Hematopoietic multipotent progenitor cell (in vitro differentiated cells): ENCODE data around the gene PLCG1. TPM values are rescaled to one million over a fixed set of nuclear protein-coding genes. Genes with fewer than 3 reads are reported as not detected.
"Not testable (repeated sequence)": the region's sequence is repeated elsewhere in the genome, so short reads cannot be mapped to it uniquely, and the experiment has no call there.

Experiments
- DNase-seq, 3 donors: peaks; one replicate each; pipeline ENCODE4 v3.0.0-alpha.2; 2011 to 2015; ENCODE audit warnings: low read depth in 2 of 3, low spot score in 2 of 3
- total RNA-seq: library from RNA; depleted of rRNA; stranded (reverse); fragments of >200 nt; gene quantifications from one replicate; pipeline ENCODE4 v1.2.3, GENCODE V29; 2012

The PLCG1 gene
- total RNA-seq, result 16.4 TPM

DNA sequence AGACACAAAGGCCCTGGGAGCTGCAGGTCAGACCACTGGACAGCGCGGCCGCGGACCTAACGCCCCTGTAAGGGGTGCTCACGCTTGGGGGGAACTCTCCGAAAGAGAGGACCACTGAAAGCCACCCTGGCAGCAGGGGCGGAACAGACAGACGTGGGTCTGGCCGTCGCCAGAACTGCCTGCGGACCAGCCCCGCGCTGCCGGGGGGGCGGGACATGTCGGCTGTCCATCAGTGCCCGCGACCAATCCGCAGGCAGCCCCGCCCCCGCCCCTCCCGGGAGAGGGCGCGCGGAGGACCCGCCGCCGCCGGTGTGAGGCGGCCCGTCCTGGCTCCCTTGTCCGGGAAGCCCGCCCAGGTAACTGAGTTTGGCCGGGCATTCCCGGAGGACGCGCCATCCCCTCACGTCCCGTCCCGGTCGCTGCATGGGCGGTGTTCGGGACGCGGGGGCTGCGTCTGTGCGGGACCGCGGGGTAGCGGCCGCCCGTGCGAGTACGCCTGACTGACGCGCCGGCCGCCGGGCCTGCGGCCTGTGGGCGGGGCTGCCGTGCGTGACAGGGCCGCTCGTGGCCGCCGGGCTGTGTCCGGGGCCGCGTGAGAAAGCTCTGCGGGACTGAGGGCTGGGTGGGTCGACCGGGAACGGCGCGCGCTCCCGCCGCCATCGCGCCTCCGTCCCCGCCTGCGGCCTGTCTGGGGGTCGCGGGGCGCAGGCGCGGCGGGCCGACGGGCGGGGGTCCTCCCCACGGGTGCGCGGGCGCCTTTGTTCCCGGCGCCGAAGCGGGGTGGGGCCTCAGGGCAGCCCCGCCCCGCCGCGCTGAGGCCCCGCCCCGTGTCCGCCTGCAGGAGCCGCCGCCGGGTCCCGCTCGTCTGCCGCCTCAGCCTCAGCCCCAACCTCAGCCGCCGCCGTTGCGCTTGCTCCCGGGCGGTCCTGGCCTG lies at the start of gene PLCG1:
PLCG1 (plus strand) TSS at position 864 of the 934 bp plus-strand sequence. CDS start 99 bp downstream, outside the sequence.
- peak; percentile 65 to 73 (median 72) for DNase-seq

DNA sequence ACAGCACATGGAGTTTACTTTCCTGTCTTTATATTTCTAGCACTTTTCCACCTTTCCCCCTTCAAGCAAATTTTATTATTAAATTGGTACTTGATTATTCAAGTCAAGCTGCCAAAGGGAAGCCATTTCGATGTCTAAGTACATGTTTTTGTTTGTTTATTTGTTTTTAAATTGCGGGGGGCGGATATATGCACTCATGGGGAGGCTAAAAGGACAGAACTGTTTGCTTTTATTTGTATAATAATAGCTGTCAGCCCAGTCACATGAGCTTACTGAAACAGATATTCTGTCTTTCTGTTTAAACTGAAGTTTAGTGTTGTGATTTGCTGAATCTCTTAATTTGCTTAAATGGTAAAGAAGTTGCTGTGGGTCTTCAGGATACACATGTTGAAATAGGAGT lies 49.6 kb upstream of the PLCG1 start:
- DNase-seq, result no peak

DNA sequence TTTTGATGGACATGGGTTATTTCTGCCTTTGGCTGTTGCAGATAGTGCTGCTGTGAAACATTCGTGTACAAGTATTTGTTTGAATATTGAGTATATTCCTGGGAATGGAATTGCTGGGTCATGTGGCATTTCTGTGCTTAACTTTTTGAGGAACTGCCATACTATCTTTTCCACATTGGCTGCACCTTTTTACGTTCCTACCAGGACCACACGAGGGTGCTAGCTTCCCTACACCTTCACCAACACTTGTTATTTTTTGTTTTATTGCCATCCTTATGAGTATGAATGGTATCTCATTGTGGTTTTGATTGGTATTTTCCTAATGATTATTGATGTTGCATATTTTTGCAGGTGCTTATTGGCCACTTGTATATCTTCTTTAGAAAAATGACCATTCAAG lies 47.8 kb upstream of the PLCG1 start:
- DNase-seq, result no peak

DNA sequence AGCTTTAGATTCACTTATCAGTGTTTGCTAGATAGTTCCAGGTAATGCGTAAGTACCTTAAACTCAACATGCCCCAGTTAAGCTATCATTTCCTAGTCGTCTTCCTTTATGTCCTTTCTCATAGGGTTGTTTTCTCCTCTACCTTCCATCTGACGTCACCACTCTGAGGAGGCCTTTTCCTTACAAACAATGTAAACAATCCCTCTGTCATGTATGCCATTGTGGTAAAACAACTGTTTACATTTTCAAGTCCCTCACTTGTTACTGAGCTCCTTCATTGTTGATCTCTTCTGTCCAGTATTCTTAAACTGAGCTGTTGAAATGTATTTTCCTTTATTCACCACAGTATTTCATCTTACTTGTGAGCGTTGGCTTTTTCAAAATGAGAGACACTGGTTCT lies 45.4 kb upstream of the PLCG1 start:
- no peak for DNase-seq

DNA sequence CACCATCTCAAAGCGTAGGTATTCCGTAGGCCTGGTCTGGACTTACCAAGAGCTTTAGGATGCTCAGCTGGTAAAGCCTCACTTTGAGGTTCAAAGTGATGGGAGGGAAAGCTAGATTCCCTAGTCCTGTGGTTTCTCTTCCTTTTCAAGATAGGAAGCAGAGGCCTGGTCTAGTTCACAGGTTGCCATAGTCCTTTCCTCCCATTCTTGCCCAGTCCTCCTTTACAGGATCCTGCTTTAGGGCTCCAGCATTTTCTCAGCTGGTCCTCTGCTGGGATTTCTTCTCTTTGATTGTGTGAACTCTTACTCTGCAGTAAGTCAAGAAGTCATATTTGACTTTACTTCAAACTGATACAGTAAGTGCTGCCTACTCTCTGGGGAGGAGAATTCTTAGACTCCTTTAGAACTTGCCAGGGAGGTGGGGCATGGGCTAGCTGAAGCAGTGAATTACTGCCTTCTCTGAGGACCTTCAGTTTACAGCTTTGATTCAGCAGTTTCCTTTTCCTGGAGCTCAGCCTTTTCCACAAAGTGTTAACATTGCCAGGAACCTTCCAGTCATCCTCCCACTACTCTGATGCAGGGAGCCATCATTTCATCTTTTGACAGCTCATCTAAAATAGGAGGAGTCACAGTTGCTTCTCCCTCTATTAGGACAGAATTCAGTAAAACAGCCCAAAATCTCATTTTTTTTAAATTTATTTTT lies 42.8 kb upstream of the PLCG1 start:
- no peak for DNase-seq

DNA sequence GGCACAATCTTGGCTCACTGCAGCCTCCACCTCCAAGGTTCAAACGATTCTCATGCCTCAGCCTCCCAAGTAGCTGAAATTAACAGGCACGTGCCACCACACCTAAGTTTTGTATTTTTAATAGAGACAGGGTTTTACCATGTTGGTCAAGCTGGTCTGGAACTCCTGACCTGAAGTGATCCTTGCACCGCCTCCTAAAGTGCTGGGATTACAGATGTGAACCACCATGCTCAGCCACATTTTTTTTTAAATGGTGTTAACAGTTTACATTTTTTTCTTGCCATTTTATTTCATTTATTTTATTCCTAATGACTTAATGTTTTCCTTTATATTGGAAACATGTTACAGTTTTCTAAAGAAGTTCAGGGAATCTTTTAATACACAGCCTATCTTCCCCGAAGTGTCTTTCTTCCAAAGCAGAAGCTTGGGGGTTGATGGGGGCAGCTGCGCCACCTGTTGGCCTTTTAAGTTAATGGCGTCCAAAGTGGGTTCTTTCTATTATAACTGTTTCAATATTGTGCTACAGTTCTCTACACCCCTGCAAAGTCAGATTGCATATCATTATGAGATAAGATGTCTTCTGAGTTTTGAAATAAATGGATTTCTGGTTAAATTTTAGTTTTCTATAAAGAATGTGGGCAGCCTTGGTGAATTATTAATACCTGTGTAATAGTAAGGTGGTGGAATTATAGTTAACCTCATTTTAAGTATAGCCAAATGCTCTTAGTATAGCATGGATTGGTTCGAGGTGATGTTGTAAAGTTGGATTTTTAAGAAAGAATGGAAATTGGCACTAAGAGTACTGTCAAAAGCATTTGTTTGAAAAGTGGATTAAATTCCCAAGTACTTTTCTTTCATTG lies 42.0 kb upstream of the PLCG1 start:
- DNase-seq, result peak; percentile 32 to 78 (median 65)

DNA sequence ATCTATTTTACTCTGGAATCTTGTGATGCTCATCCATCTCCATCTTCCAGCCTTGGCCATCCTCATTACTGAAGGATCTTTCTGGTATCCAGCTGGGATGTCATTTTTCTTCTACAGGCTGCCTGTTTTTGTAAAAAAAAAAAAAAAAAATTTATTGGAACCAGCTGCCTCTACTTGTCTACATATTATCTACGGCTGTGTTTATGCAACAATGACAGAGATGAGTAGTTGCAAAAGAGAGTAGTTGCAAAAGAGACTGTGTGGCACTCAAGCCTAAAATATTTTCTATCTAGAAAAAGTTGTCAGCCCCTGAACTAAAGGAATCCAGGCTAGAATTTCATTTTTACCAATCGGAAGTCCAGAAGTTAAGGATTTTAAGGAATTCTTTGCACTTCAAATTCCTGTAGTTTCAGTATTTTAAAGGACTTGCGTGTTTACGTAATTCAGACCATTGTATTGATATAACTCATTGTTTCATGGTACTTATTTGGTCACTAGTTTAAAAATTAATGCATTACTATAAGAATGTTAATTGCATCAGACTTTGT lies 38.6 kb upstream of the PLCG1 start:
- DNase-seq, result no peak

DNA sequence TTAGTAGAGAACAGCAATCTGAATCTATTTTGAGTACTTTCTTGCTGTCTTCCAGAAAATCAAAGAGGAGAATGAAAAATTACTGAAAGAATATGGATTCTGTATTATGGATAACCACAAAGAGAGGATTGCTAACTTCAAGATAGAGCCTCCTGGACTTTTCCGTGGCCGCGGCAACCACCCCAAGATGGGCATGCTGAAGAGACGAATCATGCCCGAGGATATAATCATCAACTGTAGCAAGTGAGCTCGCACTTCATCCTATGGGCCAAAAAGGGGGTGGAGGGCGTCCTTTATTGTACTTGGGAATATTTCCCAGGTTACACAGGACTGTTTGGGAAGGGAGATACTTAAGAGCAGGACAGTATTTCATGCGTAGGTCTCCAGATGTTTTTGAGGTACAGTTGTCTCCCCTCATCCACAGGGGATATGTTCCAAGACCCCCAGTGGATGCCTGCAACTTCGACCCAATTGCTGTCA lies 37.3 kb upstream of the PLCG1 start:
- no peak for DNase-seq

DNA sequence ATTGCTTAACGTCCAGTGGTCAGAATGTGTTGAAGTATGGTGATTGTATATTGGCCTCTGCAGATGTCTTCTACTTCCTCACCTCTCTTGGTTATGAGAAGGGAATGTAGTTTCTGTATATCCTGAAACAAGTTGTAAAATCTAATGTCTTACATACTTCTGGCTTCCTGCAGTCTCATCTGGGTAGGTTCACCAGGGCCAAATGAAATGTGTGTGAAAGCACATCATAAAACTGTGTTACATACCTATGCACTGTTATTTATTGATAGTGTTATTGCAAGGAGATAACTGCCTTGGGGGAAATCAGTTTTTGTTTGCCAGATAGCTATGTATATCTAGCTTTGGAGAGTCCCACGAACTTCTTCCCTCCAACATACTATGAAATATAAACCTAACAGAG lies 35.7 kb upstream of the PLCG1 start:
- DNase-seq, result no peak

DNA sequence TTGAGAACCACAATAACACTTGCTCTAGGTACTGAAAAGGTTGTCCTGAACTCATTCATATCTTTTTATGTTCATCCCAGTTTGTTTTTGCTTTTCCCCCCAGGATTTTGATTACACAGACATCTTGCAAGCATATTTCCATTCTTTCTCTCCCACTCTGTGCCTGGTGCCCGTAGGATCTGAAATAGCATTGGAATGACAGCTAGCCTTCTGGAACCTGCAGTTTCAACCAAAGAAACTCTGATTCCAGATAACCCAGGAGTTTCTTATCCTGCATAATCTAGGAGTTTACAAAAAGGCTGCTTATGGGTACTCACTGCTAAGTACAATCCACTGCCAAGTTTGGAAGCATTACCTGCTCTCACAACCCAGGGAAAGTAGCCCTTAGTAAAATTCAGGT lies 28.8 kb upstream of the PLCG1 start:
- no peak for DNase-seq

DNA sequence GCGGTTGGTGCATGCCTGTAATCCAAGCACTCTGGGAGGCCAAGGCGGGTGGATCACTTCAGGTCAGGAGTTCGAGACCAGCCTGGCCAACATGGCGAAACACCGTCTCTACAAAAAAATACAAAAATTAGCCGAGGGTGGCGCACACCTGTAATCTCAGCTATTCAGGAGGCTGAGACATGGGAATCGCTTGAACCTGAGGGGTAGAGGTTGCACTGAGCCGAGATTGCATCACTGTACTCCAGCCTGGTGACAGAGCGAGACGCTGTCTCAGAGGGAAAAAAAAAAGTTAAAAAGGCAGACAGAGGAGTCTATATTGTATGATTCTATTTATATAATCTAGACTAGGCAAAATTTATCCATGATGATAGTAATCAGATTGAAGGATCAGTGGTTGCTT lies 27.3 kb upstream of the PLCG1 start:
- no peak for DNase-seq

DNA sequence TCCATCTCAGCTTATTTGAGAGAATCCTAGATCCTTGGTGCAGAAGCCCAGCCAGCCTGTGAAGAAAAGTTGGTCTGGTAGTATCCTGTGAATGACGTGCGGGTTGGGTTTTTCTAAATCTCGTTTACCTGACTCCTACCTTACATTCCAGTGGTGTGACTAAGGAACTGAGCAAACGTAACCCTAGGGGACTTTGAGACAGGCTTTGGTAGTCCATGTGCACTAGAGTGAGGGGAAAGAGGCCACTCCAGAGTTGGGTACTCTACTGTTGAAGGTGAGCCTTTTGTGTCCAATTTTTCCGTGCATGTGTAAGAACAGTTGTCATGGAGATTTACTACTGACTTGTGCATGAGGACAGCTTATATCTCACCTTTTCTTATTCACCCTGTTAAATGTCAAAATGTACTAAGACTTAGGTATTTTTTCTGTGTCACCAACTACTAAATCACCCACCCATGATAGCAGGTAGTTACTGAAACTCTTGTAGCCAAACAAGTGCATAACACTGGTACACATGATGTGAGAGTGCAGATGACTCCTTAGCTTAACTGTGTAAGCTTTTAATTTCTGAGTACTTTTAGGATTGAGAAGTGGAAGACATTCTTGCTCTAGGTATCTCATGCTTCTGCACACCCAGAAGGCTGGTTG lies 26.3 kb upstream of the PLCG1 start:
- DNase-seq, result no peak

DNA sequence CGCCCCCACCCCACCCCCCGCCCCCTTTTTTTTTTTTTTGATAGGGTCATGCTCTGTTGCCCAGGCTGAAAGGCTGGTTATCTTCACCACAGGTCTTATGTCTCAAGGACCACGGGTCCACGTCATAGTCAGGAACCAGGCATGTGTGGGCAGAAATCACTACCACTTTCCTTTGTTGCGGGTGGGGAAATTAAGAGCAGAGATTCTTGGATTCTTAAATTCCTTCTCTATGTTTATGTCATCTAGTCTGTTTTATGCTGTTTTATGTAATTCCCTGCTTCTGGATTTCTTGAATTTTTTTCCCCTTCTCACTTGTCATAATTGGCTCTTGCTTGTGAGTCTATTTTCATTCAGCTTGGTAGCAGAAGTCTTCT lies 25.8 kb upstream of the PLCG1 start:
- DNase-seq, result no peak

DNA sequence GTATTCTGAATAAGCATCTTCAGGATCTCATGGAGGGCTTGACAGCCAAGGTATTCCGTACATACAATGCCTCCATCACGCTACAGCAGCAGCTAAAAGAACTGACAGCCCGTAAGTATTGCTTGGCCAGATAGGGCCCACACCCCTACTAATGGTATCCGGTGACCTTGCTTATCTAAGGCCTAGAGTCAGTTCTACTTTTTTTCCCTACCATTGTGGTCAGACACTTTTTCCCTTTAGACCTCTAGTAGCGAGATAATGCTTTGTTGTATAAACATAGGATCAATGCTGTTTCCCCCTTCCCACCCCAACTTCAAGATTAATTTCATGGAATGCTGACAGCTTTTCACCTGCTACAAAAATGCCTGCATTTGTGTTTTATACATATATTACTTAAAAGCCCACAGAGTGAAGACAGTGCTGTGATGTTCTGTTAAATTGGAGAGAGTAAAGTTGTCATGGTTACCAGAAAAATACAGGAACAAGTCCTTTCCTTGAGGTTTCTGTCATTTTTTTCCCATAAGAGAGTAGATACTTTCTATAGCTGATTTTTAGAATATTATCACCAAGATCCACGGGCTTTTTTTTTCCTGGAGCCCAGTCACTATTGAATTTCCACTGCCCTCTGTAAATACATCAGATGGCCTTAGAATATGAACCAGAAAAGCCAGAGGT lies 20.9 kb upstream of the PLCG1 start:
- peak in 2 of 3 donors; percentile 32 to 38 for DNase-seq

DNA sequence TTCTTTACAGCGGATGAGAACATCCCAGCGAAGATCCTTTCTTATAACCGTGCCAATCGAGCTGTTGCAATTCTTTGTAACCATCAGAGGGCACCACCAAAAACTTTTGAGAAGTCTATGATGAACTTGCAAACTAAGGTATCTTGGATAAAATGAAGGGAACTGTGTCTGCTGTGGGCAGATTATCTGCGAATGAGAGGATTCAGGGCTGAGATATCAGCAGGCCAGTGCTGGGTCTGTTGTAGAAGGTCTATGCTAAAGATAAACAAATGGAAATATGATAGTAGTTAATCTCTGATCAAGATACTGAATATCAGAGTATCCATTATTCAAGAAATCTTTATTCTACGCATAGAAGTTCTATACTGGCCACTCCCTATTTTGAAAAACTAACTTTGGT lies 19.2 kb upstream of the PLCG1 start:
- DNase-seq, result not testable (repeated sequence)

DNA sequence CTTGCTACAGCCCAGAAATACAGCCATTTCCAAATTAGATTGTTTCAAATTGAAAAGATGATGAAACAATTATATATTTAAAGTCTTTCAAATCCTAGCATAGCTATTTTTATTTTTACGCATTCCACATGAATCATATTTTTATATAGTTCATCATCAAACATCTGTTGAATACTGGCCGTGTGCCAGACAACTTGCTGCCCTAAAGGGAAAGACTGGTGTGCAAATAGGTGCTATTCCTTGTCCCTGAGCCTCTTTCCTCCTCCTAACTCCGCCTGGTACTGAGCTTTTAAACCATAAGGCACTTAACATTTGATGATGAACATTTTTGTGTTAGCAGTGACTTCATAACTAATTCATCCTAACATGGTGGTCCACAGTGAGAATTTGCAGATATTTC lies 18.7 kb upstream of the PLCG1 start:
- DNase-seq, result no peak

DNA sequence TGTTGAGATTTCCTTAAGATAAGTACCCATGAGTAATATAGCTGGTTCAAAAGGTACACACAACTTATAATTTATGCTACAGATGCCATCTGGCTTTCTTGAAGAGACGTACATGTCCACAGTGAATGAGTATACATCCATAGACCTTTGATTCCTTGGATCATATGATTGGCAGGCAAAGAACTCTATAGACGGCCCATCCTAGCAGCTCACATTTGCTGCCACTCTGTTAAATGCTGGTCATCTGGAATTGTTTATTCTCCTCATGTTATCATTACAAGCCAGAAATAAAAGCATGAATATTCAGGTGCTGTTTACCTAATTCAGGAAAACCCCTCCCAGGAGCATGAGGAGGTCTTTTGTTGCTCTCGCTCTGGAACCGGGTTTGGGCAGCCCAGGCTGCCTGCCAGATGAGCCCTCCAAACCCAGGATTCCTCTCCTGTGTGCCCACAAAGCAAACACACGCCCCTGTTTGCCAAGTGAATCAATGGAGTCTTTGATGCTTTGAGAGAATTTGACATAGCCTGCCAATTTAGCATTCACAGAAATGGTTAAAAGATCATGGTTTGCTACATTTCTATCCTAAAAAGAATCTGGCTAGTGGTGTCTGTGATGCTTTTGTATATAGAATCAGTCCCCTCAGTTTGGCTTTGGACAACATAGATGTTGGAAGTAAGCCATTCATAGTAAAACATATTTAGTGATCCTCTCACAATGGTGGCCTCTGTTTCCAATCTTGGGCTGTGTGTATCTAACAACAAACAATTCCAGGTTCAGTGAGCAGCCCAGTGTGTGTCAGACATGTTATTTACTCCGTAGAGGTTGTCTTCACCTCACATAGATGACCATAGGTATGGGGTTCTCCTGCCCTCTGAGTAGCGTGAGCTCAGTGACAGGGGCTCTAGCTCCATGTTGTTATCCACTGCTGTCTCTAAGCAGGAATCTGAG lies 17.5 kb upstream of the PLCG1 start:
- DNase-seq, result no peak

DNA sequence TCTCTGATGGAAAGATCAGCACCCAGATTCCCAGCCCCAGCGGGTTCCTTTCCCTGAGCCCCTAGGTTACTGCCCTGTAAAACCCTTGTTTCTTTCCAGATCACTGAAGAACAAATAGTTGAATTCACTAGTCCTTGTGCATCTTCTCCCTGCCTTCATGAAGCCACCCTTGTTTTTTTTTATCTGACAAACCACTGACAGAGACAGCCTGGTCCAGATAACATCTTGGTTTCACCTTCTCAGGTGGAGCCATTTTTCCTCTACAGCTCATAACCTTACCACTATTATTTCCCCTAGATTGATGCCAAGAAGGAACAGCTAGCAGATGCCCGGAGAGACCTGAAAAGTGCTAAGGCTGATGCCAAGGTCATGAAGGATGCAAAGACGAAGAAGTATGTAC lies 15.9 kb upstream of the PLCG1 start:
- DNase-seq, result no peak
